HepG2 (cell line): Measurements from ENCODE around the gene C11orf24. TPM values are rescaled to one million over a fixed set of nuclear protein-coding genes. Genes with fewer than 3 reads are reported as not detected.
A peak's percentile ranks its signal among the peaks of the same experiment; 100 is the strongest.

ENCODE experiments used
- CBX2 ChIP-seq, 2 experiments: fragments of 200-600 bp in 1 of 2; sonication (generic); formaldehyde crosslinking in 1 of 2; IDR thresholded peaks; 2 replicates each; pipeline versions ENCODE4 v1.7.0 to v1.8.1; 2018 to 2022; ENCODE audit warnings: low read depth in 2 of 2, low read length in 1 of 2, mild to moderate bottlenecking in 1 of 2, missing genetic modification reagents in 1 of 2
- EHMT2 ChIP-seq: fragments of 200-600 bp; sonication (generic); IDR thresholded peaks from 2 replicates; pipeline ENCODE4 v1.7.0; 2017; ENCODE audit warnings: antibody characterized with exemption, low read depth, low read length, borderline replicate concordance
- HDAC1 ChIP-seq: sonication (generic); formaldehyde crosslinking; IDR thresholded peaks from 2 replicates; pipeline ENCODE4 v1.5.1; 2020; ENCODE audit warnings: mild to moderate bottlenecking, missing genetic modification reagents
- HMG20A ChIP-seq: IDR thresholded peaks from 2 replicates; pipeline ENCODE4 v1.6.1; 2016; ENCODE audit warnings: borderline replicate concordance
- MAFF ChIP-seq: IDR thresholded peaks from 2 replicates; pipeline ENCODE4 v1.6.1; 2011; ENCODE audit warnings: low read depth, low read length, improper control_type of control experiment
- MIER2 ChIP-seq: IDR thresholded peaks from 2 replicates; pipeline ENCODE4 v1.6.1; 2016; ENCODE audit warnings: missing biosample characterization, missing genetic modification reagents
- MTF2 ChIP-seq: sonication (generic); formaldehyde crosslinking; IDR thresholded peaks from 2 replicates; pipeline ENCODE4 v1.5.0; 2020; ENCODE audit warnings: missing genetic modification reagents, borderline replicate concordance
- RORA ChIP-seq: sonication (generic); formaldehyde crosslinking; IDR thresholded peaks from 2 replicates; pipeline ENCODE4 v1.5.0; 2020; ENCODE audit warnings: mild to moderate bottlenecking, missing genetic modification reagents, moderate library complexity
- SOX13 ChIP-seq, 3 experiments: fragments of 450-650 bp in 1 of 3; sonication (generic) in 1 of 3; formaldehyde crosslinking in 1 of 3; IDR thresholded peaks in 2 of 3; conservative IDR thresholded peaks in 1 of 3; 2 replicates each; pipeline versions ENCODE4 v1.5.0 to v1.6.1; 2016 to 2020; ENCODE audit warnings: antibody characterized with exemption in 1 of 3, mild to moderate bottlenecking in 1 of 3, missing compliant biosample characterization in 1 of 3, missing genetic modification reagents in 1 of 3, moderate library complexity in 1 of 3
- ZMYM3 ChIP-seq: sonication (generic); formaldehyde crosslinking; IDR thresholded peaks from 2 replicates; pipeline ENCODE4 v1.5.1; 2020; ENCODE audit warnings: mild to moderate bottlenecking, missing genetic modification reagents
- ZNF350 ChIP-seq: sonication (generic); formaldehyde crosslinking; IDR thresholded peaks from 2 replicates; pipeline ENCODE4 v1.4.0; 2020; ENCODE audit warnings: mild to moderate bottlenecking, low read depth, missing genetic modification reagents, borderline replicate concordance
- ZNF460 ChIP-seq: sonication (generic); formaldehyde crosslinking; IDR thresholded peaks from 2 replicates; pipeline ENCODE4 v1.5.1; 2020; ENCODE audit warnings: missing genetic modification reagents, mild to moderate bottlenecking, borderline replicate concordance
- ZNF83 ChIP-seq: sonication (generic); formaldehyde crosslinking; IDR thresholded peaks from 2 replicates; pipeline ENCODE4 v1.4.0; 2020; ENCODE audit warnings: missing genetic modification reagents, mild to moderate bottlenecking, borderline replicate concordance
- ZNF850 ChIP-seq: sonication (generic); formaldehyde crosslinking; conservative IDR thresholded peaks from 2 replicates; pipeline ENCODE4 v1.9.0; 2021; ENCODE audit warnings: mild to moderate bottlenecking, missing genetic modification reagents
- polyA plus RNA-seq, 8 experiments: library from polyadenylated mRNA; depleted of rRNA in 3 of 8; stranded (reverse) in 7 of 8; unstranded in 1 of 8; fragments of >200 nt; fragmentation: Illumina TruSeq in 4 of 8; extraction: Trizol in 4 of 8; gene quantifications; 2 replicates each; pipeline versions ENCODE4 v1.2.1 to v1.2.3, GENCODE V29; 2011 to 2016; ENCODE audit warnings: low read depth in 4 of 8, missing spikeins in 1 of 8, mixed read lengths in 1 of 8; ENCODE audit not compliant: insufficient read depth in 1 of 8
- total RNA-seq, 5 experiments: library from RNA; depleted of rRNA; stranded (reverse); fragments of >200 nt; fragmentation: Illumina TruSeq; extraction: Trizol; gene quantifications; 2 replicates each; pipeline ENCODE4 v1.2.3, GENCODE V29; 2016; ENCODE audit warnings: low read depth in 1 of 5
- TF ChIP-seq, protein P1 (sequence below): sonication (generic); formaldehyde crosslinking; IDR thresholded peaks from 2 replicates; pipeline ENCODE4 v1.9.0; 2022; ENCODE audit warnings: low read depth, missing genetic modification reagents
- TF ChIP-seq, protein P2 (sequence below): sonication (generic); formaldehyde crosslinking; IDR thresholded peaks from 2 replicates; pipeline ENCODE4 v1.4.0; 2020; ENCODE audit warnings: missing genetic modification reagents, mild to moderate bottlenecking, borderline replicate concordance
- TF ChIP-seq, protein P3 (sequence below): sonication (generic); formaldehyde crosslinking; IDR thresholded peaks from 2 replicates; pipeline ENCODE4 v1.4.0; 2020; ENCODE audit warnings: missing genetic modification reagents, borderline replicate concordance

C11orf24 gene
- total and polyA plus RNA-seq, 2 of the 13 experiments (the other 11 are each of a cell fraction or from before 2014, with no cell fraction given), result 52.9 to 55.5 TPM

DNA sequence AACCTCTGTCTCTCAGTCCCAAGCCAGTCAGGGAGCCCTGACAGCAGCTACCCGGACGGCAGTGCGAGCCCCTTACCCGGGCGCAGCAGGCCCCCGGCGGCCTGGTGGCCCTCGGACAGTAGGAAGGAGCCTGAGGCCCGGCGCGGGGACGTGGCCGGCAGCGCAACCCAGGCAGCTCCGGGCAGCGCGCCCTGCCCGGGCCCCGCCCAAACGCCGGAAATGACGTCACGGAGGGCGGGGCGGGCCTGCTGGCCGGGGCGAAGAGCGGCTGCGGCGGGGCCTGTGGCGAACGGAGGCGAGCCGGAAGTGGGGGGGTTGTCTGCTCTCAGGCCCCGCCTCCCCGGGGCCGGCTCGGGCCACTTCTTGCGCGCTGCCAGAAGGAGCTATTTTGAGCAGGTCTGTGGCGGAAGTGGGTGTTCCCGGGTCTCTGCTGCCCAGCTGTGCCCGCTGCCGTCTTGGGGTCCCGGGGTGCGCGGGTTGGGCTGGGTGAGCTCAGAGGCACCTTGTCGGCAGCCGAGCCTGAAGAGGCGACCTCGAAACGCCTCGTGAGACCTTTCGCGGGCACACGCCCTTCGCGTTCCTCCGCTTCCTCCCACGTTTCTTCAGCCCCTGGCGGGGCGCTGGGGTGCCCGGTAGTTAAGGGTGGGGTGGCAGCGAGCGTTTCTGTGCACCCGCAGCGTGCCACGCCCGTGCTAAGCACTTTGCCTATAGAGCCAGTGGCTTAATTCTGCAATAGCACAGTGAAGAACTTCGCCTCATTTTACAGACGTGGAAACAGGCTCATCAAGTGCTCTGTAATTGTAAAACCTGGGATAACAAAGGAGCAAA lies at the start of gene C11orf24 (continued):
- TF ChIP-seq, protein P1, sequence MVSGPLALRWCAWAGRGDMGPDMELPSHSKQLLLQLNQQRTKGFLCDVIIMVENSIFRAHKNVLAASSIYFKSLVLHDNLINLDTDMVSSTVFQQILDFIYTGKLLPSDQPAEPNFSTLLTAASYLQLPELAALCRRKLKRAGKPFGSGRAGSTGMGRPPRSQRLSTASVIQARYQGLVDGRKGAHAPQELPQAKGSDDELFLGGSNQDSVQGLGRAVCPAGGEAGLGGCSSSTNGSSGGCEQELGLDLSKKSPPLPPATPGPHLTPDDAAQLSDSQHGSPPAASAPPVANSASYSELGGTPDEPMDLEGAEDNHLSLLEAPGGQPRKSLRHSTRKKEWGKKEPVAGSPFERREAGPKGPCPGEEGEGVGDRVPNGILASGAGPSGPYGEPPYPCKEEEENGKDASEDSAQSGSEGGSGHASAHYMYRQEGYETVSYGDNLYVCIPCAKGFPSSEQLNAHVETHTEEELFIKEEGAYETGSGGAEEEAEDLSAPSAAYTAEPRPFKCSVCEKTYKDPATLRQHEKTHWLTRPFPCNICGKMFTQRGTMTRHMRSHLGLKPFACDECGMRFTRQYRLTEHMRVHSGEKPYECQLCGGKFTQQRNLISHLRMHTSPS, result peak; percentile 70
- TF ChIP-seq MIER2 (CRISPR knock-in tag), result no peak
- 0 out of 2 replicates have a peak, but pooled peaks have one; percentile 22 for TF ChIP-seq ZNF83 (CRISPR knock-in tag)
- TF ChIP-seq HMG20A (CRISPR knock-in tag), result no peak
- TF ChIP-seq MTF2 (CRISPR knock-in tag), result no peak
- no peak for TF ChIP-seq ZNF460
- no peak for TF ChIP-seq SOX13 (IDR thresholded peaks at IDR 0.05)
- no peak for TF ChIP-seq SOX13 (CRISPR knock-in tag; conservative IDR thresholded peaks at IDR 0.05 in 1 of 2, IDR thresholded peaks at IDR 0.05 in 1 of 2)
- TF ChIP-seq, protein P2, sequence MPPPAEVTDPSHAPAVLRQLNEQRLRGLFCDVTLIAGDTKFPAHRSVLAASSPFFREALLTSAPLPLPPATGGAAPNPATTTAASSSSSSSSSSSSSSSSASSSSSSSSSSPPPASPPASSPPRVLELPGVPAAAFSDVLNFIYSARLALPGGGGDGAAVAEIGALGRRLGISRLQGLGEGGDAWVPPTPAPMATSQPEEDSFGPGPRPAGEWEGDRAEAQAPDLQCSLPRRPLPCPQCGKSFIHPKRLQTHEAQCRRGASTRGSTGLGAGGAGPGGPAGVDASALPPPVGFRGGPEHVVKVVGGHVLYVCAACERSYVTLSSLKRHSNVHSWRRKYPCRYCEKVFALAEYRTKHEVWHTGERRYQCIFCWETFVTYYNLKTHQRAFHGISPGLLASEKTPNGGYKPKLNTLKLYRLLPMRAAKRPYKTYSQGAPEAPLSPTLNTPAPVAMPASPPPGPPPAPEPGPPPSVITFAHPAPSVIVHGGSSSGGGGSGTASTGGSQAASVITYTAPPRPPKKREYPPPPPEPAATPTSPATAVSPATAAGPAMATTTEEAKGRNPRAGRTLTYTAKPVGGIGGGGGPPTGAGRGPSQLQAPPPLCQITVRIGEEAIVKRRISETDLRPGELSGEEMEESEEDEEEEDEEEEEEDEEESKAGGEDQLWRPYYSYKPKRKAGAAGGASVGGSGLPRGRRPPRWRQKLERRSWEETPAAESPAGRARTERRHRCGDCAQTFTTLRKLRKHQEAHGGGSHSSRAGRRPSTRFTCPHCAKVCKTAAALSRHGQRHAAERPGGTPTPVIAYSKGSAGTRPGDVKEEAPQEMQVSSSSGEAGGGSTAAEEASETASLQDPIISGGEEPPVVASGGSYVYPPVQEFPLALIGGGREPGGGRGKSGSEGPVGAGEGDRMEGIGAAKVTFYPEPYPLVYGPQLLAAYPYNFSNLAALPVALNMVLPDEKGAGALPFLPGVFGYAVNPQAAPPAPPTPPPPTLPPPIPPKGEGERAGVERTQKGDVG (CRISPR knock-in tag), result no peak
- TF ChIP-seq HDAC1 (CRISPR knock-in tag), result peak; percentile 85; the same call in 1 of the 2 replicates
- TF ChIP-seq, protein P3, sequence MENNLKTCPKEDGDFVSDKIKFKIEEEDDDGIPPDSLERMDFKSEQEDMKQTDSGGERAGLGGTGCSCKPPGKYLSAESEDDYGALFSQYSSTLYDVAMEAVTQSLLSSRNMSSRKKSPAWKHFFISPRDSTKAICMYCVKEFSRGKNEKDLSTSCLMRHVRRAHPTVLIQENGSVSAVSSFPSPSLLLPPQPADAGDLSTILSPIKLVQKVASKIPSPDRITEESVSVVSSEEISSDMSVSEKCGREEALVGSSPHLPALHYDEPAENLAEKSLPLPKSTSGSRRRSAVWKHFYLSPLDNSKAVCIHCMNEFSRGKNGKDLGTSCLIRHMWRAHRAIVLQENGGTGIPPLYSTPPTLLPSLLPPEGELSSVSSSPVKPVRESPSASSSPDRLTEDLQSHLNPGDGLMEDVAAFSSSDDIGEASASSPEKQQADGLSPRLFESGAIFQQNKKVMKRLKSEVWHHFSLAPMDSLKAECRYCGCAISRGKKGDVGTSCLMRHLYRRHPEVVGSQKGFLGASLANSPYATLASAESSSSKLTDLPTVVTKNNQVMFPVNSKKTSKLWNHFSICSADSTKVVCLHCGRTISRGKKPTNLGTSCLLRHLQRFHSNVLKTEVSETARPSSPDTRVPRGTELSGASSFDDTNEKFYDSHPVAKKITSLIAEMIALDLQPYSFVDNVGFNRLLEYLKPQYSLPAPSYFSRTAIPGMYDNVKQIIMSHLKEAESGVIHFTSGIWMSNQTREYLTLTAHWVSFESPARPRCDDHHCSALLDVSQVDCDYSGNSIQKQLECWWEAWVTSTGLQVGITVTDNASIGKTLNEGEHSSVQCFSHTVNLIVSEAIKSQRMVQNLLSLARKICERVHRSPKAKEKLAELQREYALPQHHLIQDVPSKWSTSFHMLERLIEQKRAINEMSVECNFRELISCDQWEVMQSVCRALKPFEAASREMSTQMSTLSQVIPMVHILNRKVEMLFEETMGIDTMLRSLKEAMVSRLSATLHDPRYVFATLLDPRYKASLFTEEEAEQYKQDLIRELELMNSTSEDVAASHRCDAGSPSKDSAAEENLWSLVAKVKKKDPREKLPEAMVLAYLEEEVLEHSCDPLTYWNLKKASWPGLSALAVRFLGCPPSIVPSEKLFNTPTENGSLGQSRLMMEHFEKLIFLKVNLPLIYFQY, result no peak
- no peak for TF ChIP-seq ZNF850 (CRISPR knock-in tag)
- no peak for TF ChIP-seq RORA (CRISPR knock-in tag)
- no peak for TF ChIP-seq EHMT2
- TF ChIP-seq MAFF, result no peak
- 0 out of 2 replicates have a peak, but pooled peaks have one; percentile 54 for TF ChIP-seq ZNF350 (CRISPR knock-in tag)
- no peak for TF ChIP-seq ZMYM3 (CRISPR knock-in tag)
- TF ChIP-seq CBX2 (IDR thresholded peaks at IDR 0.05; ENCODE audit: low read depth, low read length), result no peak
- TF ChIP-seq CBX2 (CRISPR knock-in tag; IDR thresholded peaks at IDR 0.05; ENCODE audit: low read depth), result no peak
